Measurements from ENCODE around the gene SMARCA4.
"Not testable (repeated sequence)": the region's sequence is repeated elsewhere in the genome, so short reads cannot be mapped to it uniquely, and the experiment has no call there.

- TF ChIP-seq CTCF (conservative IDR thresholded peaks at IDR 0.05); ZFX (IDR thresholded peaks at IDR 0.05): not testable (repeated sequence)
Observed at GRCh38 chr19:11090014-11090263, 129.1 kb downstream of the SMARCA4 start.

All from C4-2B (cell line).